ENCODE data around the gene MBLAC1. TPM values are rescaled to one million over a fixed set of nuclear protein-coding genes. Genes with fewer than 3 reads are reported as not detected.

The MBLAC1 gene
- total RNA-seq, 1 experiment from 2014 or later: 1.2 TPM

GRCh38 chr7:100099452-100099851 lies 27.3 kb upstream of the MBLAC1 start:
- H3K4me1 Mint-ChIP-seq (ENCODE audit: low read depth, unreplicated experiment): peaks cover 14% of the 10 kb centered on the region
- no peak for TF ChIP-seq CTCF (IDR thresholded peaks at IDR 0.05; ENCODE audit: unreplicated experiment)
- CTCF ChIA-PET: no interaction called here
- peak overlapping the region; percentile 74 for H3K27ac Mint-ChIP-seq (ENCODE audit: unreplicated experiment)
- no peaks in the 10 kb centered on the region for H3K27me3 Mint-ChIP-seq (ENCODE audit: unreplicated experiment)
- no peaks in the 10 kb centered on the region for H3K9me3 Mint-ChIP-seq (ENCODE audit: low read depth, unreplicated experiment)
- H3K36me3 Mint-ChIP-seq (ENCODE audit: insufficient read depth, unreplicated experiment): peaks cover 89% of the 10 kb centered on the region
- H3K4me3 Mint-ChIP-seq (ENCODE audit: low read depth, unreplicated experiment): peak overlapping the region; percentile 90
- no TSS peak for BruUV-seq (replicated peaks)
- DNase-seq: no peak
- intact Hi-C loops (cut with micrococcal nuclease; ENCODE audit: unreplicated experiment): no loop called here

- no TSS peak for BruUV-seq (replicated peaks)
- H3K4me3 Mint-ChIP-seq (ENCODE audit: low read depth, unreplicated experiment): peak overlapping the region; percentile 90
- peak; percentile 93 for DNase-seq
- H3K9me3 Mint-ChIP-seq (ENCODE audit: low read depth, unreplicated experiment): no peaks in the 10 kb centered on the region
- CTCF ChIA-PET: interaction anchor here (0.7 kb wide), 1 partner anchor 41 kb away, joined by 3 read pairs; no protein-coding TSS in a partner anchor
- intact Hi-C loops (cut with micrococcal nuclease; ENCODE audit: unreplicated experiment): no loop called here
- peak overlapping the region; percentile 93 for H3K27ac Mint-ChIP-seq (ENCODE audit: unreplicated experiment)
- H3K4me1 Mint-ChIP-seq (ENCODE audit: low read depth, unreplicated experiment): peaks cover 14% of the 10 kb centered on the region
- no peak for TF ChIP-seq CTCF (IDR thresholded peaks at IDR 0.05; ENCODE audit: unreplicated experiment)
- peaks cover 78% of the 10 kb centered on the region for H3K36me3 Mint-ChIP-seq (ENCODE audit: insufficient read depth, unreplicated experiment)
- no peaks in the 10 kb centered on the region for H3K27me3 Mint-ChIP-seq (ENCODE audit: unreplicated experiment)
Observed at GRCh38 chr7:100100420-100101015, 26.2 kb upstream of the MBLAC1 start.

- Mint-ChIP-seq H3K4me3 (ENCODE audit: low read depth, unreplicated experiment) (peak within 1 kb of the TSS; percentile 90), H3K36me3 (ENCODE audit: insufficient read depth, unreplicated experiment) (peaks cover 72% of the 10 kb centered on the region), H3K27ac (ENCODE audit: unreplicated experiment) (peak within 1 kb of the TSS; percentile 93), H3K9me3 (ENCODE audit: low read depth, unreplicated experiment) (no peaks in the 10 kb centered on the region), H3K4me1 (ENCODE audit: low read depth, unreplicated experiment) (peaks cover 14% of the 10 kb centered on the region), H3K27me3 (ENCODE audit: unreplicated experiment) (no peaks in the 10 kb centered on the region)
- no peak for TF ChIP-seq CTCF (IDR thresholded peaks at IDR 0.05; ENCODE audit: unreplicated experiment)
- BruUV-seq (replicated peaks): TSS peak; percentile 50
- CTCF ChIA-PET: interaction anchor here (0.7 kb wide), 1 partner anchor 40 kb away, joined by 3 read pairs; no protein-coding TSS in a partner anchor
- intact Hi-C loops (cut with micrococcal nuclease; ENCODE audit: unreplicated experiment): no loop called here
- DNase-seq: peak; percentile 97
Observed at GRCh38 chr7:100101016-100101862, 25.5 kb upstream of the MBLAC1 start, which contains the start of the genes AP4M1 and MCM7. TSS of gene AP4M1 (plus strand) at chr7:100101643. CDS start at chr7:100101715, 72 bp downstream. TSS of gene MCM7 (minus strand) at chr7:100101397. CDS start at chr7:100101294, 103 bp downstream.

DNA sequence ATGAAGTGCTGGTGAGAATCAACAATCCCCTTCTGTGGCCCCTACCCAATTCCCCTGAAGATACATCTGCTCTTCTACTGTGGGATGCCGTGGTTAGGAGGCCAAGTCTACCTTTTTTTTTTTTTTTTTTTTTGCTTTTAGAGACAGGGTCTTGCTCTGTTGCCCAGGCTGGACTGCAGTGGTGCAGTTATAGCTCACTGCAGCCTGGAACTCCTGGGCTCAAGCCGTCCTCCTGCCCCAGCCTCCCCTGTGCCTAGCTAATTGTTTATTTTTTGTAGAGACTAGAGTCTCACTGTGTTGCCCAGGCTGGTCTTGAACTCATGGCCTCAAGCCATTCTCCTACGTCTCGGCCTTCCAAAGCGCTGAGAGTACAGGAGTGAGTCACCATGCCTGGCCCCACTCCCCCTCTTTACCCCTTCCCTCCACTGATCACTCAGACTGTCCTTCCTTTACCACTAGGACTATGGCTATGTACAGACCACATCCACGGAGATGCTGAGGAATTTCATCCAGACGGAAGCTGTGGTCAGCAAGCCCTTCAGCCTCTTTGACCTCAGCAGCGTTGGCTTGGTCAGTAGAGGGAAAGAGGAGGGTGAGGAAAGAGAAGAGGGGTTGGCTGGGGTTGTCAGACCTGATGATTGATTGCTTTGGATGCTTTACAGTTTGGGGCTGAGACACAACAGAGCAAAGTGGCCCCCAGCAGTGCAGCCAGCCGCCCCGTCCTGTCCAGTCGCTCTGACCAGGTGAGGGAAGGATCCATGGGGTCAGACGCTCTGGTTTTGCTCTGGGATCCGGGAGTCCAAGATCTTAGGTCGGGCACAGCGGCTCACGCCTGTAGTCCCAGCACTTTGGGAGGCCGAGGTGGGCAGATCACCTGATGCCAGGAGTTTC lies 23.6 kb upstream of the MBLAC1 start:
- Mint-ChIP-seq H3K4me3 (ENCODE audit: low read depth, unreplicated experiment) (peak overlapping the region; percentile 90), H3K9me3 (ENCODE audit: low read depth, unreplicated experiment) (no peaks in the 10 kb centered on the region), H3K4me1 (ENCODE audit: low read depth, unreplicated experiment) (peaks cover 11% of the 10 kb centered on the region), H3K27me3 (ENCODE audit: unreplicated experiment) (no peaks in the 10 kb centered on the region), H3K36me3 (ENCODE audit: insufficient read depth, unreplicated experiment) (peaks cover 74% of the 10 kb centered on the region), H3K27ac (ENCODE audit: unreplicated experiment) (peak overlapping the region; percentile 78)
- TF ChIP-seq CTCF (IDR thresholded peaks at IDR 0.05; ENCODE audit: unreplicated experiment): no peak
- DNase-seq: no peak
- intact Hi-C loops (cut with micrococcal nuclease; ENCODE audit: unreplicated experiment): no loop called here
- CTCF ChIA-PET: no interaction called here
- BruUV-seq (replicated peaks): TSS peak; percentile 34
